Lower leg skin (tissue), 3 donors: ENCODE data around the gene HSD17B7.
"Not testable (repeated sequence)": the region's sequence is repeated elsewhere in the genome, so short reads cannot be mapped to it uniquely, and the experiment has no call there.

Source experiments
- POLR2A ChIP-seq, 2 donors: fragments of 450-650 bp; IDR thresholded peaks; one replicate each; pipeline ENCODE4 v1.6.1; 2016 to 2017; ENCODE audit warnings: antibody characterized with exemption in 2 of 2, mild to moderate bottlenecking in 1 of 2, moderate library complexity in 1 of 2
- TF ChIP-seq, protein P1 (sequence below), 3 donors: fragments of 450-650 bp; IDR thresholded peaks; one replicate each; pipeline ENCODE4 v1.5.1; 2016; ENCODE audit warnings: antibody characterized with exemption in 3 of 3, mild to moderate bottlenecking in 3 of 3, moderate library complexity in 2 of 3

DNA sequence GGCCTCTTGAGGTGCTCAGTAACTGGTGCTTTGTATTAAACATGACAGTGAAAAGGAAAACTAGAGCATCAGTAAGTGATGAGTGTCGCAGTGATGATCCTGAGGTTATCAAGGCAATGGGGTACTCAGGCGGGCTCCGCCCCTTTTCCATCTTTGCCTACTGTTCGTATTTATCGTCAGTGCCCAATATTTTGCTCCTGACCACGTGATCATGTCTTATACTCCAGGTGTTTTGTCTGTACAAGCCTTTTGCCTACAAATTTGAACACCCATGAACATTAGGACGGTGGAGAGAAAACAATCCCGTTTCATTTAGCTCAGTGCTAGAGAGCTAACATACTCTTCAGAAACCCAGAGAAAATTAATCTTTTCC is 469 bp downstream of the HSD17B7 start:
- not testable (repeated sequence) for TF ChIP-seq POLR2A (IDR thresholded peaks at IDR 0.05)
- TF ChIP-seq, protein P1, sequence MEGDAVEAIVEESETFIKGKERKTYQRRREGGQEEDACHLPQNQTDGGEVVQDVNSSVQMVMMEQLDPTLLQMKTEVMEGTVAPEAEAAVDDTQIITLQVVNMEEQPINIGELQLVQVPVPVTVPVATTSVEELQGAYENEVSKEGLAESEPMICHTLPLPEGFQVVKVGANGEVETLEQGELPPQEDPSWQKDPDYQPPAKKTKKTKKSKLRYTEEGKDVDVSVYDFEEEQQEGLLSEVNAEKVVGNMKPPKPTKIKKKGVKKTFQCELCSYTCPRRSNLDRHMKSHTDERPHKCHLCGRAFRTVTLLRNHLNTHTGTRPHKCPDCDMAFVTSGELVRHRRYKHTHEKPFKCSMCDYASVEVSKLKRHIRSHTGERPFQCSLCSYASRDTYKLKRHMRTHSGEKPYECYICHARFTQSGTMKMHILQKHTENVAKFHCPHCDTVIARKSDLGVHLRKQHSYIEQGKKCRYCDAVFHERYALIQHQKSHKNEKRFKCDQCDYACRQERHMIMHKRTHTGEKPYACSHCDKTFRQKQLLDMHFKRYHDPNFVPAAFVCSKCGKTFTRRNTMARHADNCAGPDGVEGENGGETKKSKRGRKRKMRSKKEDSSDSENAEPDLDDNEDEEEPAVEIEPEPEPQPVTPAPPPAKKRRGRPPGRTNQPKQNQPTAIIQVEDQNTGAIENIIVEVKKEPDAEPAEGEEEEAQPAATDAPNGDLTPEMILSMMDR (IDR thresholded peaks at IDR 0.05), result not testable (repeated sequence)
